ENCODE results near the gene SAMD7.
A peak's percentile ranks its signal among the peaks of the same experiment; 100 is the strongest.

The SAMD7 gene

GRCh38 chr3:169911272-169911671, at the start of gene SAMD7:
Gene SAMD7, plus strand, starts transcription at chr3:169911572. Its CDS starts 7,927 bp downstream, at chr3:169919499.
- no peak for DNase-seq

DNA sequence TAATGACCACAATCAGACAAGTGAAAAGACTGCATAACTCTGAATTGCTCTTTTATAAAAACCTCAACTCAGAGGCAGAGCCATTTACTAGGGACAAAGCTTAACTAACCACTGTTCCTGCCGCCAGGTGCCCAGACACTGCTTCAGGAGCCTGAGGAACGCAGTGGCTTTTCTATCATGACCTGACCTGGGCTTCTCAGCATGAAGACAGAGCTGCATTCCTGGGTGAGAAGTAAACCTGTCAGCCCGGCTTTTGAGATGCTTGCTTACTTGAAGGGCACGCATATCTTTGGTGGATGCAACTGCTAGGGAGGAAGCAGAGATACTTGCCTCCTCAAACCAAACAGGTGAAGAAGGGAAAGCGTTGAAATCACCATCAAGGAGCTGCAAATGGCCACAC, 49.5 kb upstream of the SAMD7 start:
- no peak for DNase-seq

DNA sequence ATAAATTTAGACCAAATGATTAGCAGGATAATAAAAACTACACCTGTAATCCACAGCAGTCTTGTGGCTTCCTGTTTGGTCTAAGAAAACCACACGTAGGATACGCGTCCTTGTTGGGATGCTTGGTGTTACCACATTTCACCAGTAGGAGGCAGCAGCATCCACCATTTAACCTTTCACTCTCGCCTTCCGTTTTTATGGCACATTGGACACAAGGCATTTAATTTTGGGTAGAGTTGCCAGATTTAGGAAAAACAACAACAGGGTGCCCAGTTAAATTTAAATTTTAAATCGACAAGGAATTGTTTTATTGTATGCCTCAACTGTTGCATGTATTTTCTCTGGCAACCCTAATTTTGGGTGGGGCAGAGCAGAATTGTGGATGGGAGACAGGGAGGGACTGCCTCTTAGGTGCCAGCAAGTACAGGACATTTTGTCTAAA, 47.9 kb upstream of the SAMD7 start:
- DNase-seq: peak; percentile 44

DNA sequence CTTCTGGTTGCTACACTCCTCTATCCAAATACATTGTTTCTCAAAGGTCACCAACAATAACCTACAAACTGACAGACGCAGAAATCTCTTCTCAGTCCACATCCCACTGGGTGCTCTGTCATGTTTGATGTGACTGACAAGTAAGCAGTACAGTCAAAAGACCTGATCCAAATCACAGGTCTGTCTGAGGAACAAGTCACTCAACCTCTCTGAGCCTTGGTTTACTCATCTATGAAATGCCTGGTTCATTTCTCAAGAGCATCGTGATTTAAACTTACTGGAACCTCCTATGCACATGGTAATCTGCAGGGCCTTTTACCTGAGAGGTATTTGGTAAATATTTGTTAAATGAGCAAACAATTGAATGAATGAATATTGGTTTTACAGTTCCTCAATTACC, 47.1 kb upstream of the SAMD7 start:
- no peak for DNase-seq

DNA sequence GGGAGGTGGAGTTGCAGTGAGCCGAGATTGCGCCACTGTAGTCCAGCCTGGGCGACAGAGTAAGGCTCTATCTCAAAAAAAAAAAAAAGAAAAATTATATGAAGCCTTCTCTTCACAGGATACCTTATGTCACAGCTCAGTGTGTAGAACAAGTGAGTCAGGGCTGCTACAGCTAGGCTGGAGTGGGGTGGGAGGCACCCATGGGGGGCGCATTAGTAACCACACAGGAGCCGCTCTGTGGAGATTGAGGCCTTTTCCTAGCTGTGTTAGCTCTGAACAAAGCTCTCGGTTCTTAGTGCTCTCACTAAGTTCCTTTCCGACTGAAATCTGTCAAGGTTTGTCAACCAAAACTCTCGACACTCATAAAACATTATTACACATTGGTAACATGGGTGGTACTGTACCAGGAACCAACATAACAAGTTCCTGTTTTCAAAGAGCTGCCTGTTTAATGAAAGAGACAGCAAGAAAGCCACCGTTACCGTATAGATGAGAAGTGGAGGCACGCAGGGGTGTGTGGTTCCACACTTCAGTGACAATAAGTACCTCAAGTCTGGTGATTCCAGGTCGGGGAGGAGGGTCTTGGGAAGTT, 46.1 kb upstream of the SAMD7 start:
- no peak for DNase-seq

- no peak for DNase-seq
These were observed 43.7 kb upstream of the SAMD7 start for GRCh38 chr3:169867584-169868210.

DNA sequence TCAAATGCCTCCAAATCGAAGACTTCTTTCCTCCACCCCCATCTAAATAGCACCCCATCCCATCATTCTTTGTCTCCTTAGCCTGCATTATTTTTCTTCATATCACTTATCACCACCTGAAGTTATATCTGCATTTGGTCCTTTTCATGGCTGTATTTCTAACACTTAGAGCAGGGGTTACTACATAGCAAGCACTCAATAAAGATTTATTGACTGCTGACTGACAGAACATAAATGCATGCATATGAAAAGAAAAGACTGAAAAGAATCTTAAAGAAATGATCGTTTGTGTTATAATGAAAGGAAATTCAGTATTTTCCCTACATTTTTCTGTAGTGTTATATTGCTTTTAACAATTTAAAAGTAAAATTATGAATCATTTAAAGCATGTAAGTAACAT, 43.0 kb upstream of the SAMD7 start:
- no peak for DNase-seq

GRCh38 chr3:169869484-169870220, 41.7 kb upstream of the SAMD7 start, which contains the start of gene LRRC31:
Gene LRRC31, minus strand, starts transcription at chr3:169869935. Its CDS starts 128 bp downstream, at chr3:169869807.
- DNase-seq: no peak

GRCh38 chr3:169871129-169871886, 40.1 kb upstream of the SAMD7 start:
- DNase-seq: no peak

- DNase-seq: no peak
These were observed 32.3 kb upstream of the SAMD7 start for GRCh38 chr3:169879013-169879557.

DNA sequence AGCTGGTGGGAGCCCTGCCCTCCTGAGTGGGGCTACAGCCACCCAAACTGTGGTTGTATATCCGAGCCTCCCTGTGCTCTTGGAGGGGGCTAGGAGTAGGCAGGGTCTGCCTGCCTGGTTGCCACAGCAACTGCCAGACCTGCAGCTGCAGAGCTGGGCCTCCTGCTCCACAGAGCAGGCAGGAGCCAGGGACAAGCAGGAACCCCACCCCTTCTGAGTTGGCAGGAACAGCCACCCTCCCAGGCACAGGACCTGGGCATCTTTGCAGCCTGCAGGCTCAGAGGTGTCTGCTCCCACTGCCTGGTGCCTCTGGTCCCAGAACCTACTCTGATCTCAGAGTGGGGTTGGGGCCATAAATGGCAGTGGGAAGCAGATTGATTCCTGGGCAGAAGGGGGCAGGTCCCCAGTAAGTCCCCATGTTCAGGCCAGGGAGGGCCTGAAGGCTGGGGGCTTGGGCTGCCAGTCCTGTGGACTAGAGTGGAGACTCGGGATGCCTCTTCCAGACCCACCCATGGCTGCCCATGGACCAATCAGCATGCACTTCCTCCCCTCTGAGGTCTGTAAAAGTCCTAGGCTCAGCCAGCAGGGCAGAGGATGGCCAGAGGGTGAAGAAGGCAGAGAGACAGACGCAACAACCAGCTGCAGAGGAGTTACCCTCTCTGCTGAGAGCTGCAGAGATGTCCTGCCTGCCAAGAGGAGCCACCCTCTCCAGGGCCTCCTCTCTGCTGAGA, 31.4 kb upstream of the SAMD7 start:
- DNase-seq: peak; percentile 27

DNA sequence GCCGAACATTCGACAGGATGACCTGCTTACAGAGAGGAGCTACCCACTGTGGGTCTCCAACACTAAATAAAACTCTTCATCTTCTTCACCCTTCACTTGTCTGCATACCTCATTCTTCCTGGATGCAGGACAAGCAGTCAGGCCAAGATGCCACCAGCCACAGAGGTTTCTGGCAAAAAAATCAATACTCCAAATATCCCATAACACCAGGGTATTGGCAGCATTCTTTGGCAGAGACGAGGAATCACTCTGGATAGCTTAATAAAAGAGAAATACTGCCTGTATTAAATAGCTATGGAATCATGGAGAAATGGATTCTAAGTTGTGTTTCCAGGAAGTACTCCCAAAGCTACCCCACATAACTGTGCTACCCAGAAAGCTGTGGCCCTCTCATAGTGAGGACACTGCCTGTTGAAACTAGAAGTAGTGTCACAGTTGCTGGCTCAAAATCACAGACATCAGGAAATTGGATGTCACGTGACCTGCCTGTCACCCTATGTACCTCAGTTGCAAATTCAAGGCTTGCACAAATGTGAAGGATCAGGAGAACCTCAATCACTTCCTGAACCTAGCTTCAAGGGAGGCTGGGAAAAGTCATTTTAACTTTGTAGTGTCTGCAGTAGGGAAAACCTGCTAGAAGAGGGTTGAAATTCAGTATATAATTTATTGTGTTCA, 30.7 kb upstream of the SAMD7 start:
- no peak for DNase-seq

DNA sequence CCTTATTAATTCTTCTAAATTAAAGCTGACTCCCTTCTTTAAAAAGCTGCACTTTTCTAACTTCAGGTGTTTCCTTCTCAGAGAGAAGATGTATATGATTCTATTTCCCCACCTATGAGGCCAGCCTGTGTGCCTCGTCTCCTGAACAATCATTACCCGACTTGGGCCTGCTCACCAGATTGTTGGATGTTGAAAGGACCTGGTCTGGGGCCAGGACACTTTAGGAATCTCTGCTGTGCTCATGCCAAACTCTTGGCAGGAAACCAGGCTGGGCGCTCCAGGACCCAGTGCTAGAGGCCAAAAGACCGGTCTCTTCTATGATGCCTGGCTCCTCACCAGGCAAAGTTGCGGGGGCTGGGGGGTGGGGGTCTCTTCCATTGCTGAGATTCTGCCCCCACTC, 24.7 kb upstream of the SAMD7 start:
- peak; percentile 36 for DNase-seq

GRCh38 chr3:169891886-169892285, 19.5 kb upstream of the SAMD7 start:
- no peak for DNase-seq

- DNase-seq: no peak
These were observed 17.3 kb upstream of the SAMD7 start for GRCh38 chr3:169894110-169894509.

DNA sequence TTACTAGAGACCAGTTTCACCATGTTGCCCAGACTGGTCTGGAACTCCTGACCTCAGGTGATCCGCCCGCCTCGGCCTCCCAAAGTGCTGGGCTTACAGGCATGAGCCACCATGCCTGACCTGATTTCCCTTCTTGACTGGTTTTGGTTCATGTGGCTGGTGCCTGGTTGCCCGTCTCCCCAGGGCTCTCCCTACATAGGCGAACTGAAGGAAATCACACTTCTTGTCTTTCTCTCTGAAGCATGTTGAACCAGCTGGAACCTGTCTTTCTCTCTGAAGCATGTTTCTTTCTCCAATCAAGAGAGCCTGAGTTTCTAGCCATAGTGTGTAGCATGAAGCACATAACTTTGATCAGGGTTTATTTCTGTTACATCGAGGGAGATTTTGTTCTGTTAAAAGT, 16.3 kb upstream of the SAMD7 start:
- DNase-seq: no peak

- DNase-seq: no peak
These were observed 14.1 kb upstream of the SAMD7 start for GRCh38 chr3:169897284-169897683.

DNA sequence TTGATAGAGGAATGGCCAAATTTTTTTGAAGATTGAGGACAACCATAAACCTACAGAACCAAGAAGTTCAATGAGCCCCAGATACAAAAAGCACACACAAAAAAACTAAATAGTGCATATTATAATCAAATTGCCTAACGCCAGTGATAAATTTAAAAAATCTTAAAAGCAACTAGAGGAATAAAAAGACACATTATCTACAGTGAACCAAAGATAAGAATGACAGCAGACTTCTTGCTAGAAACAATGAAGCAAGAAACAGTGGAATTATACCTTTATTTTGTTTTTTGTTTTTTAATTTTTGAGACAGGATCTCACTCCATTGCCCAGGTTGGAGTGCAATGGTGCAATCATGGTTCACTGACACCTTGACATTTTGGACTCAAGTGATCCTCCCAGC, 9.9 kb upstream of the SAMD7 start:
- DNase-seq: no peak

DNA sequence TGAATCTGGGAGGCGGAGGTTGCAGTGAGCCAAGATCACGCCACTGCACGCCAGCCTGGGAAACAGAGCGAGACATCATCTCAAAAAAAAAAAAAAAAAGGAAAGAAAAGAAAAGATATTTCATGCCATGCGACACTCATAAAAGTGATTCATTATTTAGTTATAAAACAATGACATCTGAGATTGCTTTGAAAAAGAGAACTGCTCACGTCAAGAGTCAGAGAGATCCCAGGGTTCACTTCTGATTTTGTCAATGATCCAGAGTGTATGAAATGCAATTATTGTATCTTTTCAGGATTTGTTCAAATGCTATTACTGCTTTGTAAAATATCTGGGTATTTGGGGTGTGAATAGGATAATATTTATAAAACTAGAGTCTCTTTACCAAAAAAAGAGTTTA, 6.0 kb upstream of the SAMD7 start:
- DNase-seq: no peak

DNA sequence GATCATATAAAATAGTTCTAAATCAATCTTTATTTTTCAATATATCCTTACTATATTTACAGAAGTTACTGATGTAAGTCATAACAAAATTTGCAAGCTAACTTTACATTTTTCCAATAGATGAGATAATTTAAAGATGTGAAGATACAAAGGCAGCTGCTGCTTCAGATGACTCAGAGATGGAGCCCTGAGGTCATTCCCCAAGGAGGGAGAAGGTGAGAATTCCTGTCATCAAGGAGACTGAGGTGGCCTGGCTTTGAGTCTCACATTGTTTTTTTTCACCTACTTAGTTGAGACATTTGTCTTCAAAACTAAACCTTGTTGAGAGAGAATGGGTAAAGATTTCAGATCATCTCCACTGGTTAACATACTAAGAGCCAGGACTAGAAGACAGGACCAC, 3.9 kb upstream of the SAMD7 start:
- no peak for DNase-seq

GRCh38 chr3:169907944-169908343, 3.4 kb upstream of the SAMD7 start:
- DNase-seq: no peak

- no peak for DNase-seq
These were observed 2.0 kb downstream of the SAMD7 start for GRCh38 chr3:169913323-169913722.
